Type B pancreatic cell (in vitro differentiated cells): ENCODE measurements around the gene KLHL29. TPM values are rescaled to one million over a fixed set of nuclear protein-coding genes. Genes with fewer than 3 reads are reported as not detected.
A peak's percentile ranks its signal among the peaks of the same experiment; 100 is the strongest.

Experiments used
- DNase-seq: peaks from one replicate; pipeline ENCODE4 v3.0.0; 2021; ENCODE audit warnings: mixed read lengths; ENCODE audit not compliant: unreplicated experiment; ENCODE audit errors: extremely low spot score
- H3K27ac Mint-ChIP-seq: 2 replicates; pipeline ENCODE4 v1.8.0; 2021; ENCODE audit warnings: mild to moderate bottlenecking, mixed read lengths
- H3K27me3 Mint-ChIP-seq: 2 replicates; pipeline ENCODE4 v1.8.0; 2021; ENCODE audit warnings: mixed read lengths
- H3K36me3 Mint-ChIP-seq: 2 replicates; pipeline ENCODE4 v1.8.0; 2021; ENCODE audit warnings: mixed read lengths
- H3K4me1 Mint-ChIP-seq: one replicate; pipeline ENCODE4 v1.8.0; 2021; ENCODE audit warnings: mixed read lengths; ENCODE audit not compliant: unreplicated experiment
- H3K4me3 Mint-ChIP-seq: 2 replicates; pipeline ENCODE4 v1.8.0; 2021; ENCODE audit warnings: mild to moderate bottlenecking, mixed read lengths
- H3K9me3 Mint-ChIP-seq: 2 replicates; pipeline ENCODE4 v1.8.0; 2021; ENCODE audit warnings: mixed read lengths
- total RNA-seq: library from RNA; stranded (reverse); gene quantifications from 2 replicates; pipeline ENCODE4 v1.2.1, GENCODE V29; 2021; ENCODE audit warnings: low replicate concordance
- TF ChIP-seq, protein P1 (sequence below): fragments of 200-600 bp; sonication (generic); conservative IDR thresholded peaks from 2 replicates; pipeline ENCODE4 v1.5.0; 2021; ENCODE audit warnings: antibody characterized with exemption, mild to moderate bottlenecking

The KLHL29 gene
- total RNA-seq, 1 donor from 2014 or later: 24.1 TPM

DNA sequence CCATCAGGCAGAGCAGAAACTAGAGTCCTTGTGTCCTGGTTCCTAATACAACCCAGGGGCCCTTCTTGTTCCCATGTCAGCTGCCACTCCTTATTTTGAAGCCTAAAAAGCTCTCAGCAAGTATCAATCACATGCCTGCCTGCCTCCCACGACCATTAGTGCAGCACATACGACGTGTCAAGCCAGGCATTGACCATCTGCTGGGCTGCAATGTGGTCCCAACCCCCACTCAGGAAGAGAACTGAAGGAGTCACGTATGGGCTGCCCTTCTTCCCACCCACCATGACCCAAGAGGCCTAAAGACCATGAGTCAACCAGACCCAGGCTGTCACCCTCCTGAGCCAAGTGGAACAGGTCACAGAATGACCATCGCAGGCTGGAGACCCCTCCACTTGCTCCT is 98.8 kb downstream of the KLHL29 start:
- Mint-ChIP-seq H3K9me3 (peaks cover 5% of the 10 kb centered on the region), H3K27me3 (no peaks in the 10 kb centered on the region), H3K4me1 (peaks cover 34% of the 10 kb centered on the region), H3K36me3 (peaks cover 7% of the 10 kb centered on the region), H3K27ac (peak overlapping the region; percentile 9), H3K4me3 (no peak overlapping the region)
- DNase-seq: no peak
- TF ChIP-seq, protein P1, sequence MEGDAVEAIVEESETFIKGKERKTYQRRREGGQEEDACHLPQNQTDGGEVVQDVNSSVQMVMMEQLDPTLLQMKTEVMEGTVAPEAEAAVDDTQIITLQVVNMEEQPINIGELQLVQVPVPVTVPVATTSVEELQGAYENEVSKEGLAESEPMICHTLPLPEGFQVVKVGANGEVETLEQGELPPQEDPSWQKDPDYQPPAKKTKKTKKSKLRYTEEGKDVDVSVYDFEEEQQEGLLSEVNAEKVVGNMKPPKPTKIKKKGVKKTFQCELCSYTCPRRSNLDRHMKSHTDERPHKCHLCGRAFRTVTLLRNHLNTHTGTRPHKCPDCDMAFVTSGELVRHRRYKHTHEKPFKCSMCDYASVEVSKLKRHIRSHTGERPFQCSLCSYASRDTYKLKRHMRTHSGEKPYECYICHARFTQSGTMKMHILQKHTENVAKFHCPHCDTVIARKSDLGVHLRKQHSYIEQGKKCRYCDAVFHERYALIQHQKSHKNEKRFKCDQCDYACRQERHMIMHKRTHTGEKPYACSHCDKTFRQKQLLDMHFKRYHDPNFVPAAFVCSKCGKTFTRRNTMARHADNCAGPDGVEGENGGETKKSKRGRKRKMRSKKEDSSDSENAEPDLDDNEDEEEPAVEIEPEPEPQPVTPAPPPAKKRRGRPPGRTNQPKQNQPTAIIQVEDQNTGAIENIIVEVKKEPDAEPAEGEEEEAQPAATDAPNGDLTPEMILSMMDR: no peak

DNA sequence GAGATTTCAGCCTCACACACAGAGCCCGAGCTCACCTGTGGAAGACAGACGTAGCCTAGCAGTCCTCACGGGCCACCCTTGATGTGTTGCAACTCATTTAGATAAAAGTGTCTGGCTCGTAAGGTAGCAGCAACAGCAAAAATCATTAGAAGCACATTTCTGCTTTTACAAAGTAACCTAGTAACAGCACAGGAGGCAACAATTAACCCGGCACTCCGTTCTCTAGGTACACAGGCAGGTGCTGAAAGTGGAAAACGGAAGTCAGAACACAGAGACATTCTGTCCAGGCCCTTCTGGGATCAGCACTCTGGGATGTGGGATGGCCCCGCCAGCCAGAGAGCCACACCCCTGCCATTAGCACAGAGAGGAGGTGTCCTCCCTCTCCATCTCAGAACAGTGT is 99.3 kb downstream of the KLHL29 start:
- Mint-ChIP-seq H3K9me3 (peaks cover 5% of the 10 kb centered on the region), H3K4me3 (no peak overlapping the region), H3K27ac (peak overlapping the region; percentile 9), H3K27me3 (no peaks in the 10 kb centered on the region), H3K4me1 (peaks cover 30% of the 10 kb centered on the region), H3K36me3 (peaks cover 7% of the 10 kb centered on the region)
- TF ChIP-seq, protein P1: no peak
- DNase-seq: no peak

DNA sequence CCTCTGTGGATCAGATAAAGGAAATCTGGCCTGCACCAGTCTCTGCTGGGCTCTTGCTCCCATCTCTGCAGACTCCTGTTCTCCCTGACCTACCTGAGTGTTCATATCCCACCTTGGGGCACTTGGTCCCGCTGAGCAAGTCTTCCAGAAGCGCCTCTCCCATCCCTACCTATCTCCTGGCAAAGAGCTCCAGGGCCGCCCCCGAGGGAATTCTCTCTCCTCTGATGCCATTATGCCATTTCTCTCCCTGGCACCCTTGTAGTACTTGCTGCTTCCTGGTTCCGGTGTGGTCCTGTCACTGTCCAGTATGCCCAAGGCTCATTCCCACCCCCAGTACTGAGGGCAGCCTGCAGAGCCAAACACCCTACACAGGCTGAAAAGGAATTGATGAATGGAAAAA is 99.8 kb downstream of the KLHL29 start:
- H3K27me3 Mint-ChIP-seq: no peaks in the 10 kb centered on the region
- TF ChIP-seq, protein P1: no peak
- no peak for DNase-seq
- H3K36me3 Mint-ChIP-seq: peaks cover 7% of the 10 kb centered on the region
- H3K4me1 Mint-ChIP-seq: peaks cover 30% of the 10 kb centered on the region
- H3K4me3 Mint-ChIP-seq: no peak overlapping the region
- H3K27ac Mint-ChIP-seq: no peak overlapping the region
- H3K9me3 Mint-ChIP-seq: peaks cover 5% of the 10 kb centered on the region

DNA sequence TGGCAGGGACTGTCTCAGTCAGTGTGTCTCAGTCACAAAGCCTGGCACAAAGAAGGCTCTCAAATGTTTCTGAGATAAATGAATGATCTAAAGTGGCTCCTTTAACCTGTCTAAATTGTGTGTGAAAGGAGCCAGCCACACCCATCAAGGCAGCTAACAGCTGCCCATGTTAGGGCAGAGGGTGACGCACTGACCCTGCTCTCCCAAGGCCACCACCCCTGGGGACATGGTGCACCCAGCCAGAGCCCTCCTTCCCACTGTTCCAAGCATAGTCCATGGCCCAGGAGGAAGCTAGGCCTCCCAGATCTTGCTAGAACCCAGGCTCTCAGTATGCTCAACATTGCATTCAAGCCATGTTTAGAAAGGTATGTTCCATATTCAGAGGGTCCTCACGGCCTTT is 100.3 kb downstream of the KLHL29 start:
- H3K4me3 Mint-ChIP-seq: no peak overlapping the region
- no peak for DNase-seq
- H3K9me3 Mint-ChIP-seq: peaks cover 5% of the 10 kb centered on the region
- H3K36me3 Mint-ChIP-seq: peaks cover 7% of the 10 kb centered on the region
- TF ChIP-seq, protein P1: no peak
- H3K27me3 Mint-ChIP-seq: no peaks in the 10 kb centered on the region
- no peak overlapping the region for H3K27ac Mint-ChIP-seq
- H3K4me1 Mint-ChIP-seq: peaks cover 33% of the 10 kb centered on the region

DNA sequence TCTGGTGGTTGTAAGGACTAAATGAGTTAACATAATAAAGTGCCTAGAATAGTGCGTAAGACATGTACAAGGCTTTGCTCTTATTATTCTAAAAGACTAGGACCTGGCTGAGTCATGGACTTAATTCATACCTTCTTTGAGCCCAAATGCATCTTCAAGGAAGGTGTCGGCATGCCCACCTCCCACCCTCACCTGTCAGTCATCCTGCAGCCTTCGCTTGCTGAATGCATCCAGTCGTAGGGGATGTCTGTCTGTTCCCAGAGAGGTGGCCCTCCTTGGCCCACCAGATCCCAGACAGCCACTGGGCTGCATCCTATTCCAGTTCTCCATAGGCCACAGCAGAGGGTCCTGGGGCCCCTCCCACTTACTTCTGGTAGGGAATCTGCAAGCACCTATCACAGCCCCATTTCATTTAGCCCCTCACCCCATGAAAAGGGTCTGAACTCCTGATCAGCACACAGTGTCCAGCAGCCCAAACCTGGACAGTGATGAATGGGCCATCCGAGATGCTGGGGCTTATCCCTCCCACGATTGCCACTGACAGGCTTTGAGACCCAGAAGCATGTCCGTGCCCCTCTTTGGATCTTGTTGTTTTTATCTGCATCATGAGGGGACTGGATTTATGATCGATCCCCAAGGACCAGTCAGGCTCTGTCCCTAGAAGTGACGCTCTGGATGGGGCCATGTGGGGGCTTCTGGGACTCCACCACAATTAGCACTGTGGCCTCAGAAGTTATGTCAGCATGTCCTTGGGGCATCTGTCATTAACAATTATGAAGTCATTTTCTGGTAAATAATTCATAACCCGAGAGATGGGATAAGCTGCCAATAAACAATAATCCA is 101.1 kb downstream of the KLHL29 start:
- no peak for DNase-seq
- Mint-ChIP-seq H3K36me3 (peaks cover 3% of the 10 kb centered on the region), H3K4me3 (no peak overlapping the region), H3K27ac (no peak overlapping the region), H3K27me3 (no peaks in the 10 kb centered on the region), H3K4me1 (peaks cover 25% of the 10 kb centered on the region), H3K9me3 (no peaks in the 10 kb centered on the region)
- TF ChIP-seq, protein P1: no peak
